IMR-90 (cell line): ENCODE measurements around the gene AICDA. TPM values are rescaled to one million over a fixed set of nuclear protein-coding genes. Genes with fewer than 3 reads are reported as not detected.
"Not testable (repeated sequence)": the region's sequence is repeated elsewhere in the genome, so short reads cannot be mapped to it uniquely, and the experiment has no call there.

Experiments used
- ATAC-seq: fragments of 200-7000 bp; cut with Tn5 transposase; 2 replicates; pipeline ENCODE4 v1.9.1; 2020; ENCODE audit warnings: low read depth, mild to moderate bottlenecking, moderate library complexity
- BruUV-seq: library from RNA; stranded (reverse); fragments of 400-500 nt; replicated peaks from 2 replicates; lab custom pipeline; 2021; lab: Mats Ljungman, UMichigan
- CTCF ChIA-PET: fragments of 300-600 bp; formaldehyde crosslinking; extraction: SDS; loops from one replicate; lab custom pipeline; 2021; ENCODE audit warnings: antibody characterized with exemption; lab: Yijun Ruan, JAX
- POLR2A ChIA-PET: fragments of 300-600 bp; sonication (Branson Sonifier 250); formaldehyde crosslinking; loops from one replicate; lab custom pipeline; 2022; ENCODE audit warnings: antibody characterized with exemption; ENCODE audit not compliant: unreplicated experiment; lab: Charles Lee
- DNase-seq: peaks from one replicate; pipeline ENCODE4 v3.0.0; 2013
- H2AFZ ChIP-seq: replicated peaks from 2 replicates; pipeline ENCODE3; 2013; ENCODE audit warnings: low read length, mild to moderate bottlenecking; ENCODE audit not compliant: poor library complexity
- H2AK5ac ChIP-seq: 2 replicates; pipeline ENCODE4 v1.6.1; 2013; ENCODE audit warnings: low read depth, low read length, inconsistent platforms
- H2AK9ac ChIP-seq: replicated peaks from 2 replicates; pipeline ENCODE3; 2013; ENCODE audit warnings: mild to moderate bottlenecking, low read depth, low read length, moderate library complexity; ENCODE audit not compliant: poor library complexity
- H2BK120ac ChIP-seq: 2 replicates; pipeline ENCODE4 v1.6.1; 2013; ENCODE audit warnings: low read depth, low read length, inconsistent platforms
- H2BK15ac ChIP-seq: 3 replicates; pipeline ENCODE4 v1.6.1; 2013; ENCODE audit warnings: low read depth, low read length, inconsistent platforms
- H2BK20ac ChIP-seq: 2 replicates; pipeline ENCODE4 v1.6.1; 2013; ENCODE audit warnings: low read depth, mild to moderate bottlenecking, inconsistent platforms, low read length, moderate library complexity
- H2BK5ac ChIP-seq: 2 replicates; pipeline ENCODE4 v1.6.1; 2013; ENCODE audit warnings: mild to moderate bottlenecking, low read depth, low read length, inconsistent platforms; ENCODE audit not compliant: poor library complexity, severe bottlenecking
- H3K14ac ChIP-seq: replicated peaks from 2 replicates; pipeline ENCODE4 v1.6.1; 2013; ENCODE audit warnings: low read depth, low read length, inconsistent platforms
- H3K18ac ChIP-seq: 2 replicates; pipeline ENCODE4 v1.6.1; 2013; ENCODE audit warnings: low read depth, low read length, control low read depth
- H3K23ac ChIP-seq: 2 replicates; pipeline ENCODE4 v1.6.1; 2013; ENCODE audit warnings: low read depth, low read length, inconsistent platforms
- H3K27ac ChIP-seq: 2 replicates; pipeline ENCODE4 v1.5.1; 2013; ENCODE audit warnings: mild to moderate bottlenecking, control low read depth, low read length; ENCODE audit not compliant: insufficient read depth
- H3K27me3 ChIP-seq: 2 replicates; pipeline ENCODE4 v1.6.1; 2013; ENCODE audit warnings: low read length; ENCODE audit not compliant: control insufficient read depth, insufficient read depth
- H3K36me3 ChIP-seq: 2 replicates; pipeline ENCODE4 v1.6.1; 2013; ENCODE audit warnings: low read length, mixed read lengths; ENCODE audit not compliant: control insufficient read depth, insufficient read depth
- H3K4ac ChIP-seq: 2 replicates; pipeline ENCODE4 v1.6.1; 2013; ENCODE audit warnings: low read depth, low read length, inconsistent platforms
- H3K4me1 ChIP-seq: 2 replicates; pipeline ENCODE4 v1.6.1; 2013; ENCODE audit warnings: low read length, mixed read lengths; ENCODE audit not compliant: control insufficient read depth, insufficient read depth
- H3K4me2 ChIP-seq: 2 replicates; pipeline ENCODE4 v1.6.1; 2013; ENCODE audit warnings: low read depth, mild to moderate bottlenecking, control low read depth, low read length, moderate library complexity
- H3K4me3 ChIP-seq: 2 replicates; pipeline ENCODE4 v1.5.1; 2013; ENCODE audit warnings: low read depth, mild to moderate bottlenecking, control low read depth, low read length, moderate library complexity; ENCODE audit not compliant: insufficient read depth
- H3K56ac ChIP-seq: 2 replicates; pipeline ENCODE4 v1.6.1; 2013; ENCODE audit warnings: low read length, inconsistent platforms; ENCODE audit not compliant: insufficient read depth; ENCODE audit errors: extremely low read depth
- H3K79me1 ChIP-seq, 2 experiments: 2 replicates each; pipeline ENCODE4 v1.6.1; 2013; ENCODE audit warnings: low read length in 2 of 2, inconsistent platforms in 1 of 2, low read depth in 1 of 2
- H3K9ac ChIP-seq: 2 replicates; pipeline ENCODE4 v1.6.1; 2013; ENCODE audit warnings: low read depth, low read length, control low read depth
- H3K9me1 ChIP-seq: 2 replicates; pipeline ENCODE4 v1.6.1; 2013; ENCODE audit warnings: low read length, inconsistent platforms; ENCODE audit not compliant: insufficient read depth
- H3K9me3 ChIP-seq: 2 replicates; pipeline ENCODE4 v1.6.1; 2013; ENCODE audit warnings: low read length; ENCODE audit not compliant: control insufficient read depth, insufficient read depth
- H4K20me1 ChIP-seq: 2 replicates; pipeline ENCODE4 v1.6.1; 2013; ENCODE audit warnings: low read length, inconsistent platforms; ENCODE audit not compliant: insufficient read depth
- H4K5ac ChIP-seq: 2 replicates; pipeline ENCODE4 v1.6.1; 2013; ENCODE audit warnings: mild to moderate bottlenecking, low read depth, low read length, control low read depth
- H4K8ac ChIP-seq, 2 experiments: 2 replicates each; pipeline ENCODE4 v1.6.1; 2013; ENCODE audit warnings: low read depth in 2 of 2, low read length in 2 of 2, control low read depth in 1 of 2, inconsistent platforms in 1 of 2
- H4K91ac ChIP-seq: 2 replicates; pipeline ENCODE4 v1.6.1; 2013; ENCODE audit warnings: low read depth, low read length, inconsistent platforms; ENCODE audit not compliant: insufficient read depth
- BHLHE40 ChIP-seq: fragments of 150-350 bp; IDR thresholded peaks from 2 replicates; pipeline ENCODE4 v1.6.1; 2016; ENCODE audit warnings: mild to moderate bottlenecking, low read depth, low read length
- MAFK ChIP-seq: IDR thresholded peaks from 2 replicates; pipeline ENCODE4 v1.6.1; 2012; ENCODE audit warnings: low read depth, low read length, improper control_type of control experiment
- RCOR1 ChIP-seq: IDR thresholded peaks from 2 replicates; pipeline ENCODE4 v1.6.1; 2012; ENCODE audit warnings: mild to moderate bottlenecking, low read length, improper control_type of control experiment; ENCODE audit not compliant: insufficient replicate concordance
- RFX5 ChIP-seq: IDR thresholded peaks from 2 replicates; pipeline ENCODE4 v1.8.0; 2012; ENCODE audit warnings: low read depth, mild to moderate bottlenecking, low read length, moderate library complexity
- SMC3 ChIP-seq: fragments of 150-350 bp; IDR thresholded peaks from 2 replicates; pipeline ENCODE4 v1.6.1; 2016; ENCODE audit warnings: low read depth, mild to moderate bottlenecking, antibody characterized with exemption, low read length, moderate library complexity
- WGBS, 2 experiments: methylation state at CpG; one replicate each; pipeline versions ENCODE4 v1.1.5 to v1.1.7; 2013; ENCODE audit warnings: missing lambda C conversion rate in 2 of 2; ENCODE audit not compliant: insufficient read length in 1 of 2; ENCODE audit errors: extremely low coverage in 2 of 2; 5-methylcytosine and 5-hydroxymethylcytosine counted together
- dilution Hi-C: fragments of 300-500 bp; cut with HindIII; formaldehyde crosslinking; loops from one replicate; pipeline ENCODE4 v1.14.3; 2018; ENCODE audit warnings: low sequenced_read_pairs; ENCODE audit not compliant: unreplicated experiment
- in situ Hi-C: fragments of 300-500 bp; cut with MboI; formaldehyde crosslinking; loops from 3 replicates; pipeline ENCODE4 v1.14.3; 2019; ENCODE audit warnings: low sequenced_read_pairs, inconsistent platforms, mixed read lengths
- intact Hi-C: fragments of 100-400 bp; cut with micrococcal nuclease; formaldehyde crosslinking; loops from 2 replicates; pipeline ENCODE4 v1.10.0; 2022
- polyA plus RNA-seq, 3 experiments: library from polyadenylated mRNA; depleted of rRNA; stranded (reverse); fragments of >200 nt; gene quantifications; 2 replicates each; pipeline ENCODE4 v1.2.3, GENCODE V29; 2012; ENCODE audit warnings: low replicate concordance in 1 of 3
- total RNA-seq: library from RNA; depleted of rRNA; stranded (reverse); fragments of >200 nt; gene quantifications from 2 replicates; pipeline ENCODE4 v1.2.3, GENCODE V29; 2012
- TF ChIP-seq, protein P1 (sequence below): conservative IDR thresholded peaks from 2 replicates; pipeline ENCODE4 v1.5.1; 2012; ENCODE audit warnings: mild to moderate bottlenecking, low read depth, low read length, improper control_type of control experiment
- TF ChIP-seq, protein P2 (sequence below): fragments of 150-350 bp; IDR thresholded peaks from 2 replicates; pipeline ENCODE4 v1.6.1; 2016; ENCODE audit warnings: low read depth, mild to moderate bottlenecking, low read length, moderate library complexity, borderline replicate concordance

AICDA gene
- total and polyA plus RNA-seq, 2 of the 4 experiments (the other 2 are of a cell fraction): not detected

DNA sequence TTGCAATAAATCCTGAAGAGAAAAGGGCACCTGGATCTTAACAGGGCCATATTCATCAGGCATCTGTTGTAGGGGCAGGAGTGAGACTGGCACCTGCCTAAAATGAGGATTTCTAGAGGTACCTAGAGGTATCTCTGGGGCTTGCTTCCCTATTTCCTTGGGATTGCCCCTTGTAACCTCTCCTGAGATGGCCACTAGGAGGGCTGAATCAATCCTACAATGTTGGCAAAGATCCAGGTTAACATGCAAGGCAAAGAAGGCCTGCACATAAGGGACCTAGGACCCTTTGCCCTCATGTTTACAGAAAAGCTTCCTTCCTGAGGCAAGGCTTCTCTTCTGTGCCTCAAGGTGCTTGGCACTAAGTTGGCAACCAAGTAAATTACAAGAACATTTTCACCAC, 46.1 kb downstream of the AICDA start:
- DNase-seq: no peak
- H4K91ac ChIP-seq: no peak overlapping the region
- no peaks in the 10 kb centered on the region for H3K9me3 ChIP-seq
- in situ Hi-C loops (no loop called here), dilution Hi-C loops (no loop called here), intact Hi-C loops (no loop called here)
- no peaks in the 10 kb centered on the region for H4K20me1 ChIP-seq
- H2AFZ ChIP-seq: no peak overlapping the region
- no TSS peak for BruUV-seq
- no peak for ATAC-seq
- H3K36me3 ChIP-seq: no peaks in the 10 kb centered on the region
- H3K4me1 ChIP-seq: no peaks in the 10 kb centered on the region
- H4K8ac ChIP-seq: no peak overlapping the region
- no peak overlapping the region for H2BK5ac ChIP-seq
- H3K9ac ChIP-seq: no peak overlapping the region
- H3K14ac ChIP-seq: no peak overlapping the region
- no peak overlapping the region for H2AK5ac ChIP-seq
- H2BK15ac ChIP-seq: no peak overlapping the region
- H3K23ac ChIP-seq: no peak overlapping the region
- no peak overlapping the region for H3K4me2 ChIP-seq
- no peak overlapping the region for H3K4me3 ChIP-seq
- POLR2A ChIA-PET: no interaction called here
- no peak overlapping the region for H2AK9ac ChIP-seq
- no peak for TF ChIP-seq MAFK
- no peak for TF ChIP-seq RFX5
- TF ChIP-seq BHLHE40: no peak
- TF ChIP-seq, protein P1, sequence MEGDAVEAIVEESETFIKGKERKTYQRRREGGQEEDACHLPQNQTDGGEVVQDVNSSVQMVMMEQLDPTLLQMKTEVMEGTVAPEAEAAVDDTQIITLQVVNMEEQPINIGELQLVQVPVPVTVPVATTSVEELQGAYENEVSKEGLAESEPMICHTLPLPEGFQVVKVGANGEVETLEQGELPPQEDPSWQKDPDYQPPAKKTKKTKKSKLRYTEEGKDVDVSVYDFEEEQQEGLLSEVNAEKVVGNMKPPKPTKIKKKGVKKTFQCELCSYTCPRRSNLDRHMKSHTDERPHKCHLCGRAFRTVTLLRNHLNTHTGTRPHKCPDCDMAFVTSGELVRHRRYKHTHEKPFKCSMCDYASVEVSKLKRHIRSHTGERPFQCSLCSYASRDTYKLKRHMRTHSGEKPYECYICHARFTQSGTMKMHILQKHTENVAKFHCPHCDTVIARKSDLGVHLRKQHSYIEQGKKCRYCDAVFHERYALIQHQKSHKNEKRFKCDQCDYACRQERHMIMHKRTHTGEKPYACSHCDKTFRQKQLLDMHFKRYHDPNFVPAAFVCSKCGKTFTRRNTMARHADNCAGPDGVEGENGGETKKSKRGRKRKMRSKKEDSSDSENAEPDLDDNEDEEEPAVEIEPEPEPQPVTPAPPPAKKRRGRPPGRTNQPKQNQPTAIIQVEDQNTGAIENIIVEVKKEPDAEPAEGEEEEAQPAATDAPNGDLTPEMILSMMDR: no peak
- TF ChIP-seq RCOR1: no peak
- TF ChIP-seq, protein P2, sequence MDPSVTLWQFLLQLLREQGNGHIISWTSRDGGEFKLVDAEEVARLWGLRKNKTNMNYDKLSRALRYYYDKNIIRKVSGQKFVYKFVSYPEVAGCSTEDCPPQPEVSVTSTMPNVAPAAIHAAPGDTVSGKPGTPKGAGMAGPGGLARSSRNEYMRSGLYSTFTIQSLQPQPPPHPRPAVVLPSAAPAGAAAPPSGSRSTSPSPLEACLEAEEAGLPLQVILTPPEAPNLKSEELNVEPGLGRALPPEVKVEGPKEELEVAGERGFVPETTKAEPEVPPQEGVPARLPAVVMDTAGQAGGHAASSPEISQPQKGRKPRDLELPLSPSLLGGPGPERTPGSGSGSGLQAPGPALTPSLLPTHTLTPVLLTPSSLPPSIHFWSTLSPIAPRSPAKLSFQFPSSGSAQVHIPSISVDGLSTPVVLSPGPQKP: no peak
- no peak for TF ChIP-seq SMC3
- H3K56ac ChIP-seq: no peak overlapping the region
- no peak overlapping the region for H4K5ac ChIP-seq
- no peaks in the 10 kb centered on the region for H3K27me3 ChIP-seq
- H3K9me1 ChIP-seq: no peaks in the 10 kb centered on the region
- H2BK20ac ChIP-seq: no peak overlapping the region
- H3K18ac ChIP-seq: no peak overlapping the region
- H2BK120ac ChIP-seq: no peak overlapping the region
- no peak overlapping the region for H3K27ac ChIP-seq
- H3K4ac ChIP-seq: no peak overlapping the region
- CTCF ChIA-PET: no interaction called here
- no peaks in the 10 kb centered on the region for H3K79me1 ChIP-seq

DNA sequence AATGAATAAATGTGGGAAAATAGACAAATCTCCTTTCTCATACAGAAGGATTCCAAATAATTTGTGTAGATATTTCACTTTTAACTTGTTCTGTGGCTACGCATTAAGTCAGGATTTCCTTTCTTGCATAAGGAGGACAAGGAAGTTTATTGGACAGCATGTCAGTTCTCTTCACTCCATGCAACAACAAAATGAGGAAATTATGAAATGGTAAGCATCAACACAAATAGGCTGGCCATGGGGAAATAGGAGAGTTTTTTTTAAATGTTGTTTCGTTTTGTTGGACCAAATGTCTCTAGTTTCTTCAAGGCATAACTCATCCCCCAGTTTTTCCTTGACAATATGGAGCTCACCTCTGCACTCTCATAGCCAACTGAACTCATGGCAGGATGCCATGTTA, 46.6 kb downstream of the AICDA start:
- H3K9me3 ChIP-seq, H2BK15ac ChIP-seq, H4K20me1 ChIP-seq, DNase-seq, H3K14ac ChIP-seq, POLR2A ChIA-PET, H3K23ac ChIP-seq, H4K8ac ChIP-seq, H2BK20ac ChIP-seq, H2AK5ac ChIP-seq, in situ Hi-C loops, H2BK120ac ChIP-seq, H3K4me2 ChIP-seq, H2BK5ac ChIP-seq, H2AFZ ChIP-seq, intact Hi-C loops, CTCF ChIA-PET, H3K4me3 ChIP-seq, H3K27me3 ChIP-seq, dilution Hi-C loops, H2AK9ac ChIP-seq, H3K27ac ChIP-seq, H3K56ac ChIP-seq, H3K18ac ChIP-seq, H3K36me3 ChIP-seq, H3K4me1 ChIP-seq, H3K4ac ChIP-seq, H4K5ac ChIP-seq, ATAC-seq, H3K9me1 ChIP-seq, H4K91ac ChIP-seq, H3K9ac ChIP-seq, BruUV-seq, H3K79me1 ChIP-seq: not testable (repeated sequence)
- WGBS, 2 experiments: no CpG with 5 or more reads among the region's 2 CpGs
